ENCODE results near the gene PKP2.

PKP2 gene

GRCh38 chr12:32743264-32743663, 153.3 kb downstream of the PKP2 start:
- no peak for DNase-seq

GRCh38 chr12:32742133-32742532, 154.4 kb downstream of the PKP2 start:
- DNase-seq = no peak
